ENCODE results near the gene DRICH1.

GRCh38 chr22:23673050-23673620, 41.0 kb upstream of the DRICH1 start:
- no peak for TF ChIP-seq CTCF (IDR thresholded peaks at IDR 0.05)
- TF ChIP-seq POLR2A (IDR thresholded peaks at IDR 0.05) = no peak

Measured in sigmoid colon (tissue), 3 donors.